ENCODE data around the gene SASH1.

GRCh38 chr6:148423133-148423532 lies 80.5 kb downstream of the SASH1 start:
- TF ChIP-seq POLR2A (IDR thresholded peaks at IDR 0.05) (no peak), CTCF (IDR thresholded peaks at IDR 0.05) (no peak)

Data from body of pancreas (tissue), 4 donors.